Panc1 (cell line): Measurements from ENCODE around the gene DLG2. TPM values are rescaled to one million over a fixed set of nuclear protein-coding genes. Genes with fewer than 3 reads are reported as not detected.

Experiments
- ATAC-seq: fragments of 200-7000 bp; cut with Tn5 transposase; 2 replicates; pipeline ENCODE4 v1.9.1; 2020; ENCODE audit warnings: mild to moderate bottlenecking, moderate library complexity
- BruUV-seq: library from RNA; stranded (reverse); fragments of 400-500 nt; replicated peaks from 2 replicates; lab custom pipeline; 2021; lab: Mats Ljungman, UMichigan
- CTCF ChIA-PET: fragments of 300-600 bp; sonication (Branson Sonifier 250); formaldehyde crosslinking; loops from one replicate; lab custom pipeline; 2022; ENCODE audit warnings: antibody characterized with exemption; lab: Charles Lee
- POLR2A ChIA-PET: fragments of 300-600 bp; sonication (Branson Sonifier 250); formaldehyde crosslinking; loops from one replicate; lab custom pipeline; 2022; ENCODE audit warnings: antibody characterized with exemption; lab: Charles Lee
- DNase-seq: peaks from one replicate; pipeline ENCODE4 v3.0.0-alpha.2; 2010; ENCODE audit warnings: low read depth, low spot score
- H3K27ac ChIP-seq: 2 replicates; pipeline ENCODE4 v1.5.1; 2011; ENCODE audit warnings: mild to moderate bottlenecking, low read length, inconsistent platforms
- H3K27me3 ChIP-seq: fragments of 200-500 bp; sonication (Bioruptor generic); 2 replicates; pipeline ENCODE4 v1.6.0; 2014; ENCODE audit warnings: low read length, inconsistent platforms; ENCODE audit not compliant: control insufficient read depth, insufficient read depth
- H3K36me3 ChIP-seq: fragments of 200-500 bp; sonication (Bioruptor generic); 2 replicates; pipeline ENCODE4 v1.5.1; 2014; ENCODE audit warnings: inconsistent platforms, mild to moderate bottlenecking, low read length, moderate library complexity; ENCODE audit not compliant: control insufficient read depth, insufficient read depth
- H3K4me1 ChIP-seq: 2 replicates; pipeline ENCODE4 v1.5.1; 2011; ENCODE audit warnings: inconsistent platforms, mild to moderate bottlenecking, low read length, moderate library complexity; ENCODE audit not compliant: control insufficient read depth, insufficient read depth
- H3K4me3 ChIP-seq, 2 experiments: 2 replicates each; pipeline ENCODE4 v1.5.1; 2011 to 2012; ENCODE audit warnings: low read depth in 2 of 2, low read length in 2 of 2, mild to moderate bottlenecking in 2 of 2, inconsistent platforms in 1 of 2, moderate library complexity in 1 of 2
- H3K9me3 ChIP-seq: fragments of 200-500 bp; sonication (Bioruptor generic); 2 replicates; pipeline ENCODE4 v1.5.1; 2014; ENCODE audit warnings: low read depth, mild to moderate bottlenecking, inconsistent platforms, low read length, moderate library complexity; ENCODE audit not compliant: control insufficient read depth, insufficient read depth
- CTCF ChIP-seq: fragments of 450-650 bp; IDR thresholded peaks from 2 replicates; pipeline ENCODE4 v1.5.1; 2017; ENCODE audit warnings: mild to moderate bottlenecking
- POLR2AphosphoS5 ChIP-seq: IDR thresholded peaks from 2 replicates; pipeline ENCODE4 v1.6.1; 2012; ENCODE audit warnings: mild to moderate bottlenecking, low read depth, low read length, moderate library complexity
- REST ChIP-seq, 2 experiments: IDR thresholded peaks; 2 replicates each; pipeline ENCODE4 v1.6.1; 2011 to 2012; ENCODE audit warnings: low read depth in 2 of 2, control low read depth in 1 of 2, low read length in 1 of 2, mild to moderate bottlenecking in 1 of 2, moderate library complexity in 1 of 2; ENCODE audit not compliant: insufficient read depth in 1 of 2
- SIN3A ChIP-seq: IDR thresholded peaks from 2 replicates; pipeline ENCODE4 v1.6.1; 2012; ENCODE audit warnings: low read depth, mild to moderate bottlenecking, low read length, moderate library complexity, borderline replicate concordance; ENCODE audit not compliant: insufficient read depth
- TCF7L2 ChIP-seq: IDR thresholded peaks from 2 replicates; pipeline ENCODE4 v1.6.1; 2011; ENCODE audit warnings: mild to moderate bottlenecking, low read depth, low read length, inconsistent platforms
- in situ Hi-C: cut with HindIII; loops from 2 replicates; pipeline ENCODE4 v1.10.0; 2016; ENCODE audit warnings: low sequenced_read_pairs, low pct_unique_long_range_greater_than_20kb
- intact Hi-C: fragments of 100-400 bp; cut with micrococcal nuclease; formaldehyde crosslinking; loops from one replicate; pipeline ENCODE4 v1.10.0; 2022; ENCODE audit not compliant: unreplicated experiment
- total RNA-seq: library from RNA; stranded (reverse); gene quantifications from one replicate; pipeline ENCODE4 v1.2.1, GENCODE V29; 2021; ENCODE audit not compliant: unreplicated experiment

Gene DLG2
- total RNA-seq, 1 experiment from 2014 or later: 4.2 TPM

- Histone ChIP-seq H3K27me3 (no peaks in the 10 kb centered on the region), H3K36me3 (no peaks in the 10 kb centered on the region), H3K27ac (no peak overlapping the region), H3K9me3 (0 out of 2 replicates have a peak, but pooled peaks cover 2% of the 10 kb centered on the region), H3K4me3 (no peak overlapping the region), H3K4me1 (no peaks in the 10 kb centered on the region)
- intact Hi-C loops: no loop called here
- ATAC-seq (no peak), DNase-seq (no peak)
- no TSS peak for BruUV-seq
- TF ChIP-seq CTCF (no peak), TCF7L2 (no peak), REST (IDR thresholded peaks at IDR 0.05; ENCODE audit: insufficient read depth in 1 of 2, low read depth in 2 of 2, low read length in 1 of 2) (no peak), POLR2AphosphoS5 (no peak), SIN3A (no peak)
- in situ Hi-C loops: no loop called here
- ChIA-PET CTCF (no interaction called here), POLR2A (no interaction called here)
Measured at GRCh38 chr11:83979593-83979992, 1647.6 kb downstream of the DLG2 start.

- no peak for DNase-seq
- ChIA-PET POLR2A (no interaction called here), CTCF (no interaction called here)
- Histone ChIP-seq H3K4me3 (no peak overlapping the region), H3K27me3 (no peaks in the 10 kb centered on the region), H3K27ac (no peak overlapping the region), H3K4me1 (no peaks in the 10 kb centered on the region), H3K9me3 (0 out of 2 replicates have a peak, but pooled peaks cover 2% of the 10 kb centered on the region), H3K36me3 (no peaks in the 10 kb centered on the region)
- TF ChIP-seq POLR2AphosphoS5: no peak
- TF ChIP-seq REST (IDR thresholded peaks at IDR 0.05; ENCODE audit: insufficient read depth in 1 of 2, low read depth in 2 of 2, low read length in 1 of 2): no peak
- no peak for TF ChIP-seq CTCF
- TF ChIP-seq SIN3A: no peak
- TF ChIP-seq TCF7L2: no peak
- in situ Hi-C loops (no loop called here), intact Hi-C loops (no loop called here)
- no TSS peak for BruUV-seq
- no peak for ATAC-seq
Measured at GRCh38 chr11:83978942-83979341, 1648.2 kb downstream of the DLG2 start.
